ENCODE measurements around the gene PPP2R1B.

The PPP2R1B gene

GRCh38 chr11:111683806-111684205 lies 82.4 kb downstream of the PPP2R1B start:
- no peak for DNase-seq (ENCODE audit: low spot score)
- in situ Hi-C loops (cut with MboI; ENCODE audit: low pct_unique_long_range_greater_than_20kb, low sequenced_read_pairs, unreplicated experiment) = no loop called here
- TF ChIP-seq CTCF (IDR thresholded peaks at IDR 0.05; ENCODE audit: extremely low read depth, insufficient read depth, missing control alignments) = no peak

DNA sequence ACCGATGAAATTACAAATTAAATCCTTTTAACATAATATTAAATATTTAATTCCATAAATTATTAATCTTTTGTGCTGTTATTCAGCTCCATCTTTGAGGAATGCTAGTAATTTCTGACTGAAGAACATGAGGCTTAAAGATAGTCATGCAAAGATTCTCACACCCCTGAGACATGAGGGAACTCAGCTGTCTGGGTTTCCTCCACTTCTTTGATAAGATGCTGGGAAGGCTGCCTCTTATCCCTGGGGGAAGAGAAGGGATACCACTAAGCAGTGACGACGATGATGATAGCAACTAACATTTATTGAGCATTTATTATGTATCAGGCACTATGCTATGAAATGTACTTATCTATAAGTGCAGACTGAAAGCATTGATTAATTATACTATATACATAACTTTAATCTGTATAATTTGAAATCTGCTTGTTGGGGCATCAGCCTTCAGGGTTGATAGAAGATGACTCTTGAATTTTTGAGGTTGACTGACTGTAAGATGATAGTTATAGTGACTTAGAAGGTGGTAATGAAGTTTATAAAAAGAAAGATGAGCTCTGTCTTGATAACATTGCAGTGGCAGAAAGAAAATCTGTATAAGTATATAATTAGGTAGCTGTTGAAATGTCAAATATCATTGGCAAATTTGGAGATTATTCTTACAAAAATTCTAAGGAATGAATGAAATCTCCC lies 85.6 kb downstream of the PPP2R1B start:
- no peak for DNase-seq (ENCODE audit: low spot score)
- in situ Hi-C loops (cut with MboI; ENCODE audit: low pct_unique_long_range_greater_than_20kb, low sequenced_read_pairs, unreplicated experiment) = no loop called here
- TF ChIP-seq CTCF (IDR thresholded peaks at IDR 0.05; ENCODE audit: extremely low read depth, insufficient read depth, missing control alignments) = no peak
